ENCODE measurements around the gene LHFPL6. TPM values are rescaled to one million over a fixed set of nuclear protein-coding genes. Genes with fewer than 3 reads are reported as not detected.

Gene LHFPL6
- total RNA-seq, 2 experiments from 2014 or later = 0.14 TPM; not detected in 1

GRCh38 chr13:39557285-39557955, 45.6 kb downstream of the LHFPL6 start:
- H3K27ac Mint-ChIP-seq = no peak overlapping the region
- POLR2A ChIA-PET = no interaction called here
- ATAC-seq (ENCODE audit: low read depth) (no peak), DNase-seq (no peak)
- no peaks in the 10 kb centered on the region for H3K36me3 Mint-ChIP-seq
- H3K9me3 Mint-ChIP-seq = no peaks in the 10 kb centered on the region
- H3K4me3 Mint-ChIP-seq = no peak overlapping the region
- no peaks in the 10 kb centered on the region for H3K27me3 Mint-ChIP-seq
- H3K4me1 Mint-ChIP-seq = no peaks in the 10 kb centered on the region

- no peak overlapping the region for H3K4me3 Mint-ChIP-seq
Observed at GRCh38 chr13:39556866-39557265, 46.1 kb downstream of the LHFPL6 start.

GRCh38 chr13:39554371-39554770, 48.6 kb downstream of the LHFPL6 start:
- H3K27ac Mint-ChIP-seq = no peak overlapping the region
- no peaks in the 10 kb centered on the region for H3K4me1 Mint-ChIP-seq
- DNase-seq = no peak
- no peak for ATAC-seq (ENCODE audit: low read depth)
- H3K9me3 Mint-ChIP-seq = no peaks in the 10 kb centered on the region
- no peaks in the 10 kb centered on the region for H3K36me3 Mint-ChIP-seq
- H3K4me3 Mint-ChIP-seq = no peak overlapping the region
- POLR2A ChIA-PET = no interaction called here
- H3K27me3 Mint-ChIP-seq = peaks cover 4% of the 10 kb centered on the region

More at GRCh38 chr13:39556866-39557265, 46.1 kb downstream of the LHFPL6 start:
- no peak for DNase-seq
- Mint-ChIP-seq H3K27me3 (no peaks in the 10 kb centered on the region), H3K36me3 (no peaks in the 10 kb centered on the region), H3K27ac (no peak overlapping the region), H3K9me3 (no peaks in the 10 kb centered on the region), H3K4me1 (no peaks in the 10 kb centered on the region)
- POLR2A ChIA-PET = no interaction called here
- no peak for ATAC-seq (ENCODE audit: low read depth)

DNA sequence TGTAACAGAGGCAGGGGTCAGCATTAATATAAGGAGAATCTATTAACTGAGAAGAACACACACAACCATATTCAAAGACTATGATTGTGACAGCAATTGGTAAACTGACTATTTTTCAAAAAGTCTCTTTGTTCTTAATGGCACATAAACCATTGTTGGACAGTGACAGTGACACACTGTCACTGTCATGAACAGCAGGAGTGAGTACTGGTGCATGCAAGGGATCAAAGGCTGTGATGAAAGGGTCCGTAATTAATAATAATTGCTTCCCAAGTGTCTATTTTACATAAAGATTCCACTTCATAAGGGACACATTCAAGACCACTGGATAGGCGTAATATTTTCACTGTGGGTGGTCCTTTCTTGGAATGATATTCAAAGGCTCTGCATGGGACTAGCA, 50.7 kb downstream of the LHFPL6 start:
- H3K27ac Mint-ChIP-seq = no peak overlapping the region
- POLR2A ChIA-PET = no interaction called here
- ATAC-seq (ENCODE audit: low read depth) = no peak

DNA sequence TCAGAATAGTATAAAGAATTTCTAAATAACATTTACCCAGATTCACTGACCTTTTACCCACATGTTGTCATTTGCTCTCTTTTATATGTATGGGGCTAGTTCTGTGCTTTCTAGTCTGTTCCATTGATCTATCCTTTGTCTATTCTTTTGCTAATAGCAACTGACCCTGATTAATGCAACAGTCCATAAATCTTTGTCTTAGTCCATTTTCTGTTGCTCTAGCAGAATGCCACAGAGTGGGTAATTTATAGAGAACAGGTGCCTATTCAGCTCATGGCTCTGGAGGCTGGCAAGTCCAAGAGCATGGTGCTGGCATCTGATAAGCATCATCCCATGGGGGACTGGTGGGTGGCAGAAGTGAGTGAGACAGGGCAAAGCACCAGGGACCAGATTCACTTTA, 52.1 kb downstream of the LHFPL6 start:
- peaks cover 9% of the 10 kb centered on the region for H3K27me3 Mint-ChIP-seq
- no peak overlapping the region for H3K4me3 Mint-ChIP-seq
- H3K27ac Mint-ChIP-seq = no peak overlapping the region
- no peaks in the 10 kb centered on the region for H3K4me1 Mint-ChIP-seq
- H3K9me3 Mint-ChIP-seq = no peaks in the 10 kb centered on the region
- no peaks in the 10 kb centered on the region for H3K36me3 Mint-ChIP-seq
- DNase-seq = no peak
- POLR2A ChIA-PET = no interaction called here
- ATAC-seq (ENCODE audit: low read depth) = no peak

More for the DNA sequence above, 50.7 kb downstream of the LHFPL6 start:
- DNase-seq = no peak
- Mint-ChIP-seq H3K27me3 (peaks cover 9% of the 10 kb centered on the region), H3K9me3 (no peaks in the 10 kb centered on the region), H3K4me1 (no peaks in the 10 kb centered on the region), H3K4me3 (no peak overlapping the region), H3K36me3 (no peaks in the 10 kb centered on the region)

GRCh38 chr13:39547108-39547507, 55.9 kb downstream of the LHFPL6 start:
- DNase-seq (no peak), ATAC-seq (ENCODE audit: low read depth) (no peak)
- Mint-ChIP-seq H3K4me3 (no peak overlapping the region), H3K27me3 (peaks cover 14% of the 10 kb centered on the region), H3K36me3 (no peaks in the 10 kb centered on the region), H3K9me3 (no peaks in the 10 kb centered on the region), H3K27ac (no peak overlapping the region), H3K4me1 (no peaks in the 10 kb centered on the region)
- POLR2A ChIA-PET = no interaction called here

DNA sequence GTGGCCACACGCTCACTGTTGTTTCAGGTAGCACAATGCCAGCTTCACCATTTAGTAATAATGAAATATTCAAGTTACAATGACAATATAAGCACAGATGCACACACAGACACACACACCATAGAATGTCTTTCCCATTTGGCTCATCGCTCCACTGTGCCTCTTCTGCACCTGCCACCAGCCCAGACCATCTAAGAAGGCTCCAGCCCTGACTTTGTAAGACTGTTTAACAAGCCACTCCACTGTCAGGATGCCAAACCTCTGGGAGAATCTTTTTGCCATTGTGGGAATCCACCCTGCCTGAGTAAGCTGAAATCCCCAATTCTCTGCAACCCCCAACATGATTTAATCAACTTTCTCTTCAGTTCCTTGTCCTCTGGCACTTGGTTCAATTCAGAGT, 60.6 kb downstream of the LHFPL6 start:
- Mint-ChIP-seq H3K36me3 (no peaks in the 10 kb centered on the region), H3K27me3 (peaks cover 11% of the 10 kb centered on the region), H3K9me3 (no peaks in the 10 kb centered on the region), H3K4me1 (no peaks in the 10 kb centered on the region), H3K4me3 (no peak overlapping the region), H3K27ac (no peak overlapping the region)
- POLR2A ChIA-PET = no interaction called here
- no peak for DNase-seq
- no peak for ATAC-seq (ENCODE audit: low read depth)

DNA sequence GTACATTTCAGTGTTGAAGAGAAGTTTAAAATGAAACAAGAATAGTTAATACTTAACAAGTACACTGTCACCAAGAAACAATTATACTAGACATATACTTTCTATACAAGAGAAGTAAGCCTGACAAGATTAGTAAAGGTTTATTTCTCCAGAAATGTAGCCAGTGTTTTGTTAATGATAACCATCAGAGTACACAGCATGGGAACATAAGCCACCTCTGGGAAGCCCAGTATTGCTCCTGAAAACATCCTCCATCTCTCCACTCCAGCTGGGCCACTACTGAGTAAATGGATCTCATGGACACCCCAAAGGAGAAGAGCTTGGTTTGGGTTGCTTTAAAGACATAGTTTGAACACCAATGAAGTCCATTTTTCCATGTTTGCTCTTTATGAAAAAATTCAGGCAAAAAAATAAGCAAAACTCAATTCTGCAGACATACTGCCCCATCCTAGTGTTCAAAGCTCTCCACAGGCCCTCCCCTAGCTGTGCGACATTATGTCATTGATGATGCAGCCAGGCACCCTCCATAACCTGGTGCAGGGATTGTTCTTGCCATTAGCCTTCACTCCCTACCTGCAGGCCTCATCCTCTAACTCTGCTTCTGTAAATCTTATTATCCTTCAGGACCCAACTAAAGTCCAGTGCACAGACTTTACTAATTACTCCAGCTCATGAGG, 61.9 kb downstream of the LHFPL6 start:
- H3K27me3 Mint-ChIP-seq = peaks cover 14% of the 10 kb centered on the region
- ATAC-seq (ENCODE audit: low read depth) = no peak
- no peak for DNase-seq
- POLR2A ChIA-PET = no interaction called here
- H3K4me3 Mint-ChIP-seq = no peak overlapping the region
- H3K27ac Mint-ChIP-seq = no peak overlapping the region
- no peaks in the 10 kb centered on the region for H3K4me1 Mint-ChIP-seq
- H3K9me3 Mint-ChIP-seq = no peaks in the 10 kb centered on the region
- no peaks in the 10 kb centered on the region for H3K36me3 Mint-ChIP-seq

DNA sequence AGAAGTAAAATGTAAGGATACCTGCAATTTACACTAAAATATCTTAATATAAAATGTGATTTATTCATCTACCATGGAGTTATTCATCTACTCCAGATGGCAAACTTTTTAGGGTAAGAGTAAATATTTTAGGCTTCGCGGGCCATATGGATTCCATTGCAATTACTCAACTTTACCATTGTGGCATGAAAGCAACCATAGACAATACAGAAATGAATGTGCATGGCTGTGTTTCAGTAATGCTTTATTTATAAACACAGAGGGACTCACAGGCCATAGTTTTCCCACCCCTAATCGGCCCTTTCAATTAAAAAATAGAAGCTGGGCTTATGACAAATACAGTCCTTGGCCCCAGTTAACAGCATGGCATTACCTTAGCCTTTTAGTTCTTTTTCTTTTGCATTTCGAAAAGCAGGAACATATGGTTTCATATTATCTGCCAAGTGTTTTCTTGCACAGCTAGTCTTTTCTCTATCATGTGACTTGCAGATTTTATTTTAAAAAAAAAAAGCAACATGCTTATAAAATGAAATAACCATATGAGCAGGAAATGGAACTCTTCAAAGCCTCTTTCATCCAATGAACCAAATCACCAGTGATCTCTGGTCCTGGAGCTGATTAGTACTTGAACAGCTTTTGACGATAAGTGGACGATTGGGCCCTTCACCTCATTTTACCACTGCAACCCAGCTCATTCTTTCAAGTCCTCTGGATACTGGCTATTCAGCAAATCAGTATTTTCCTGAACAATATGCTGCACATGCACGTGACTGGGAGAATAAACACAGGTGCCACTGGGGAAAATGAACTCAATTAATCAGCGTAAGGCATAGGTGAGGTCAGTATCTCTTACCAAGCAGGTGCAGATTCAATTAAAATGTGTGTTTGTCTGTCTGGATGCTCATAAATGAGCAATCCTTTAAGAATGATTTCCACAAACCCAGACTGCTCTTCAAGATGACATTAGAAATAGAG, 63.9 kb downstream of the LHFPL6 start:
- no peak for ATAC-seq (ENCODE audit: low read depth)
- Mint-ChIP-seq H3K36me3 (no peaks in the 10 kb centered on the region), H3K4me1 (no peaks in the 10 kb centered on the region), H3K27ac (no peak overlapping the region), H3K27me3 (peaks cover 17% of the 10 kb centered on the region), H3K9me3 (no peaks in the 10 kb centered on the region), H3K4me3 (no peak overlapping the region)
- no peak for DNase-seq
- POLR2A ChIA-PET = interaction anchor here (0.6 kb wide), 1 partner anchor 109 kb away, joined by 3 read pairs; no protein-coding TSS in a partner anchor

- no peak overlapping the region for H3K27ac Mint-ChIP-seq
- peaks cover 19% of the 10 kb centered on the region for H3K27me3 Mint-ChIP-seq
- no peaks in the 10 kb centered on the region for H3K4me1 Mint-ChIP-seq
- H3K9me3 Mint-ChIP-seq = no peaks in the 10 kb centered on the region
- H3K4me3 Mint-ChIP-seq = no peak overlapping the region
- DNase-seq (no peak), ATAC-seq (ENCODE audit: low read depth) (no peak)
- H3K36me3 Mint-ChIP-seq = no peaks in the 10 kb centered on the region
- POLR2A ChIA-PET = no interaction called here
Observed at GRCh38 chr13:39536906-39537305, 66.1 kb downstream of the LHFPL6 start.

DNA sequence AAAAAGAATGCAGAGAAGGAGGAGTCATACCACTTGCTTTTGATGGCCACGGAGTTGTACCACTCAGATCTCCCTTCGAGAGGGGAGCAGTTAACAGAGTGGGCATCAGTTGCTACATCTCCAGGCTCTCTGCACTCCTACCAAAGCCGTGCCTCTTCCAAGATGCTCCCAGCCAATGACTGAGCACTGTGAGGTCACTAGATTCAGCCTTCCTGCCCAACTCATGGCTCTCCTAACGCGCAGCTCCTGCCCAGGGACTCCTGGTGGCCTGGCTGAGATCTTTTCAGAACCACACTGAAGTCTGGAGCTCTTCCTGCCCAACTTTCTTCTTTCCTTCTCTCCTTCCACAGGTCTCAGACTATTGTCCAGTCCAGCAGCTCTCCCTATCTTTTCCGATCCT, 66.7 kb downstream of the LHFPL6 start:
- H3K27me3 Mint-ChIP-seq = peaks cover 15% of the 10 kb centered on the region
- H3K4me3 Mint-ChIP-seq = no peak overlapping the region
- no peaks in the 10 kb centered on the region for H3K4me1 Mint-ChIP-seq
- no peaks in the 10 kb centered on the region for H3K9me3 Mint-ChIP-seq
- POLR2A ChIA-PET = no interaction called here
- H3K36me3 Mint-ChIP-seq = no peaks in the 10 kb centered on the region
- DNase-seq (no peak), ATAC-seq (ENCODE audit: low read depth) (no peak)
- no peak overlapping the region for H3K27ac Mint-ChIP-seq

- H3K4me1 Mint-ChIP-seq = no peaks in the 10 kb centered on the region
- no peak for ATAC-seq (ENCODE audit: low read depth)
- POLR2A ChIA-PET = no interaction called here
- H3K9me3 Mint-ChIP-seq = no peaks in the 10 kb centered on the region
- DNase-seq = no peak
- H3K36me3 Mint-ChIP-seq = no peaks in the 10 kb centered on the region
- no peak overlapping the region for H3K4me3 Mint-ChIP-seq
- H3K27ac Mint-ChIP-seq = no peak overlapping the region
- H3K27me3 Mint-ChIP-seq = peaks cover 15% of the 10 kb centered on the region
Observed at GRCh38 chr13:39533651-39534150, 69.3 kb downstream of the LHFPL6 start.

GRCh38 chr13:39531646-39532045, 71.3 kb downstream of the LHFPL6 start:
- H3K9me3 Mint-ChIP-seq = no peaks in the 10 kb centered on the region
- DNase-seq (no peak), ATAC-seq (ENCODE audit: low read depth) (no peak)
- no peak overlapping the region for H3K4me3 Mint-ChIP-seq
- no peak overlapping the region for H3K27ac Mint-ChIP-seq
- POLR2A ChIA-PET = no interaction called here
- no peaks in the 10 kb centered on the region for H3K4me1 Mint-ChIP-seq
- no peaks in the 10 kb centered on the region for H3K36me3 Mint-ChIP-seq
- peaks cover 15% of the 10 kb centered on the region for H3K27me3 Mint-ChIP-seq
